ENCODE results near the gene CAPS2. TPM values are rescaled to one million over a fixed set of nuclear protein-coding genes. Genes with fewer than 3 reads are reported as not detected.
A peak's percentile ranks its signal among the peaks of the same experiment; 100 is the strongest.

Gene CAPS2
- total and polyA plus RNA-seq, 10 of the 15 experiments (the other 5 are each of a cell fraction or from before 2014, with no cell fraction given): 2.0 to 6.4 (median 4.2) TPM

DNA sequence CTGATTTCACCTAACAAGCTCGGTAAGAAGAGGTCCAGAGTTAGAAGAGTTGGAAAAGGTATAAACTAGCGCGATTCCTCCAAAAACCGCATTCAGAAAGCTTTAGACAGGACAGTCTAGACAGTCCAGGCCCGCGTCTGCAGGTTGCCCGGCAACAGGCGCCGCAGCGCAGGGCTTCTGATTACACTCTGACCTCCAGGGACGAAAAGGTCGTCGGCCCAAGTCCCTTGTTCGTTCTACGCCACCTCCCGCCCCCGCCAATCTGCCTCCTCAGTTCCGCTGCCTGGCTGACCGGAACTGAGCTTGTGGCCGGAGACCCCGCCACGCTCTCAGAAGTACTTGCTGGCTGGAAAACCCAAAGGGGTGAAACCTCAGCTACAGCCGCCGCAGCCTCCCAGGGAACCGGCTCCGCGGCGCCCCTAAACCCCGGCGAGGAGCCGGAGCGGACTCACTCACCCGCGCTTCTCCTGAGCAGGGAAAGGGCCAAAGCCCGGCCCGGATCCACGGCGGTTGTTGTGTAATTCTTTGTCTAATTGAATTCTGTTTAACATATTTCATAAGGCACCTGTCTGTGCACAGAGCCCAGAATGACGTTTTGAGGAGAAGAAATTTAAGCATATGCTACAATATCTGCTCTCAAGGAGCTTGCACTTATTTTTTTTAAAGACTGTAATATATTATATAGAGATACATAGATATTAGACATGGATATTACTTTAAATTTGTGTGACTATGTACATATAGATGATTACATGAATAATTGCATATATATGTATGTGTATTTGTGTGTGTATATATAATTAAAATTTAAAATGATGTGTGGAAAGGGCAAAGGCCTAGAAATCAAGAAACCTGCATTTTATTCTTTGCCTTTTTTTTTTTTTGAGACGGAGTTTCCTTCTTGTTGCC, at the start of gene CAPS2 (continued):
- TF ChIP-seq KLF5 (IDR thresholded peaks at IDR 0.05; ENCODE audit: partially characterized antibody): no peak
- TF ChIP-seq RB1 (IDR thresholded peaks at IDR 0.05; ENCODE audit: borderline replicate concordance): peak; percentile 28; the same call in 1 of the 2 replicates
- TF ChIP-seq, protein P1, sequence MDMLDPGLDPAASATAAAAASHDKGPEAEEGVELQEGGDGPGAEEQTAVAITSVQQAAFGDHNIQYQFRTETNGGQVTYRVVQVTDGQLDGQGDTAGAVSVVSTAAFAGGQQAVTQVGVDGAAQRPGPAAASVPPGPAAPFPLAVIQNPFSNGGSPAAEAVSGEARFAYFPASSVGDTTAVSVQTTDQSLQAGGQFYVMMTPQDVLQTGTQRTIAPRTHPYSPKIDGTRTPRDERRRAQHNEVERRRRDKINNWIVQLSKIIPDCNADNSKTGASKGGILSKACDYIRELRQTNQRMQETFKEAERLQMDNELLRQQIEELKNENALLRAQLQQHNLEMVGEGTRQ (IDR thresholded peaks at IDR 0.05; ENCODE audit: borderline replicate concordance, low read depth, low read length): no peak
- no peak for TF ChIP-seq NFXL1 (IDR thresholded peaks at IDR 0.05; ENCODE audit: borderline replicate concordance)
- no peak for TF ChIP-seq SUPT20H (IDR thresholded peaks at IDR 0.05; ENCODE audit: borderline replicate concordance, control insufficient read depth, low read depth, low read length)
- no peak for TF ChIP-seq ZNF384 (IDR thresholded peaks at IDR 0.05; ENCODE audit: borderline replicate concordance, low read depth, low read length)
- no peak for TF ChIP-seq EP300 (IDR thresholded peaks at IDR 0.05; ENCODE audit: borderline replicate concordance in 1 of 2, control insufficient read depth in 1 of 2, low read depth in 2 of 2, low read length in 2 of 2)
- TF ChIP-seq, protein P2, sequence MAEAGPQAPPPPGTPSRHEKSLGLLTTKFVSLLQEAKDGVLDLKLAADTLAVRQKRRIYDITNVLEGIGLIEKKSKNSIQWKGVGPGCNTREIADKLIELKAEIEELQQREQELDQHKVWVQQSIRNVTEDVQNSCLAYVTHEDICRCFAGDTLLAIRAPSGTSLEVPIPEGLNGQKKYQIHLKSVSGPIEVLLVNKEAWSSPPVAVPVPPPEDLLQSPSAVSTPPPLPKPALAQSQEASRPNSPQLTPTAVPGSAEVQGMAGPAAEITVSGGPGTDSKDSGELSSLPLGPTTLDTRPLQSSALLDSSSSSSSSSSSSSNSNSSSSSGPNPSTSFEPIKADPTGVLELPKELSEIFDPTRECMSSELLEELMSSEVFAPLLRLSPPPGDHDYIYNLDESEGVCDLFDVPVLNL (IDR thresholded peaks at IDR 0.05; ENCODE audit: low read depth, low read length): no peak
- peak; percentile 88; the same call in 1 of the 2 replicates for TF ChIP-seq ESRRA (IDR thresholded peaks at IDR 0.05; ENCODE audit: low read length)
- TF ChIP-seq SMAD1 (IDR thresholded peaks at IDR 0.05; ENCODE audit: low read depth, partially characterized antibody): no peak
- TF ChIP-seq, protein P3, sequence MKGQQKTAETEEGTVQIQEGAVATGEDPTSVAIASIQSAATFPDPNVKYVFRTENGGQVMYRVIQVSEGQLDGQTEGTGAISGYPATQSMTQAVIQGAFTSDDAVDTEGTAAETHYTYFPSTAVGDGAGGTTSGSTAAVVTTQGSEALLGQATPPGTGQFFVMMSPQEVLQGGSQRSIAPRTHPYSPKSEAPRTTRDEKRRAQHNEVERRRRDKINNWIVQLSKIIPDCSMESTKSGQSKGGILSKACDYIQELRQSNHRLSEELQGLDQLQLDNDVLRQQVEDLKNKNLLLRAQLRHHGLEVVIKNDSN (IDR thresholded peaks at IDR 0.05; ENCODE audit: borderline replicate concordance, extremely low read length, insufficient read depth, low read depth, low read length): no peak
- no peak for TF ChIP-seq ATF7 (IDR thresholded peaks at IDR 0.05; ENCODE audit: low read depth)
- 0 out of 2 replicates have a peak, but pooled peaks have one; percentile 12 for TF ChIP-seq RAD21 (IDR thresholded peaks at IDR 0.05; ENCODE audit: insufficient read depth, low read depth, low read length)
- no peak for TF ChIP-seq YBX1 (IDR thresholded peaks at IDR 0.05)
- TF ChIP-seq HCFC1 (IDR thresholded peaks at IDR 0.05; ENCODE audit: low read length): no peak
- TF ChIP-seq MEF2B (IDR thresholded peaks at IDR 0.05; ENCODE audit: partially characterized antibody, poor library complexity, severe bottlenecking): no peak
- TF ChIP-seq TCF3 (IDR thresholded peaks at IDR 0.05; ENCODE audit: borderline replicate concordance, insufficient read depth, low read depth, low read length): no peak
- peak; percentile 62; the same call in 1 of the 2 replicates for TF ChIP-seq PML (IDR thresholded peaks at IDR 0.05; ENCODE audit: low read length)
- TF ChIP-seq CHD4 (IDR thresholded peaks at IDR 0.05): no peak
- TF ChIP-seq RAD51 (IDR thresholded peaks at IDR 0.05): no peak
- no peak for TF ChIP-seq SUZ12 (IDR thresholded peaks at IDR 0.05; ENCODE audit: unreplicated experiment)
- peak; percentile 76 for TF ChIP-seq CREB1 (IDR thresholded peaks at IDR 0.05; ENCODE audit: low read depth)
- TF ChIP-seq MYC (IDR thresholded peaks at IDR 0.05; ENCODE audit: insufficient read depth, insufficient read length, insufficient replicate concordance, low read length, severe bottlenecking): no peak
- no peak for TF ChIP-seq BRCA1 (IDR thresholded peaks at IDR 0.05; ENCODE audit: low read depth, low read length)
- TF ChIP-seq, protein P4, sequence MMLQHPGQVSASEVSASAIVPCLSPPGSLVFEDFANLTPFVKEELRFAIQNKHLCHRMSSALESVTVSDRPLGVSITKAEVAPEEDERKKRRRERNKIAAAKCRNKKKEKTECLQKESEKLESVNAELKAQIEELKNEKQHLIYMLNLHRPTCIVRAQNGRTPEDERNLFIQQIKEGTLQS (IDR thresholded peaks at IDR 0.05; ENCODE audit: borderline replicate concordance, extremely low read depth, low read depth, low read length): no peak
- 0 out of 2 replicates have a peak, but pooled peaks have one; percentile 46 for TF ChIP-seq SIN3A (IDR thresholded peaks at IDR 0.05; ENCODE audit: low read depth, low read length)
